ENCODE results near the gene BHLHA15. TPM values are rescaled to one million over a fixed set of nuclear protein-coding genes. Genes with fewer than 3 reads are reported as not detected.
"Not testable (repeated sequence)": the region's sequence is repeated elsewhere in the genome, so short reads cannot be mapped to it uniquely, and the experiment has no call there.

Gene BHLHA15
- total RNA-seq, 1 donor, result 1.3 TPM

DNA sequence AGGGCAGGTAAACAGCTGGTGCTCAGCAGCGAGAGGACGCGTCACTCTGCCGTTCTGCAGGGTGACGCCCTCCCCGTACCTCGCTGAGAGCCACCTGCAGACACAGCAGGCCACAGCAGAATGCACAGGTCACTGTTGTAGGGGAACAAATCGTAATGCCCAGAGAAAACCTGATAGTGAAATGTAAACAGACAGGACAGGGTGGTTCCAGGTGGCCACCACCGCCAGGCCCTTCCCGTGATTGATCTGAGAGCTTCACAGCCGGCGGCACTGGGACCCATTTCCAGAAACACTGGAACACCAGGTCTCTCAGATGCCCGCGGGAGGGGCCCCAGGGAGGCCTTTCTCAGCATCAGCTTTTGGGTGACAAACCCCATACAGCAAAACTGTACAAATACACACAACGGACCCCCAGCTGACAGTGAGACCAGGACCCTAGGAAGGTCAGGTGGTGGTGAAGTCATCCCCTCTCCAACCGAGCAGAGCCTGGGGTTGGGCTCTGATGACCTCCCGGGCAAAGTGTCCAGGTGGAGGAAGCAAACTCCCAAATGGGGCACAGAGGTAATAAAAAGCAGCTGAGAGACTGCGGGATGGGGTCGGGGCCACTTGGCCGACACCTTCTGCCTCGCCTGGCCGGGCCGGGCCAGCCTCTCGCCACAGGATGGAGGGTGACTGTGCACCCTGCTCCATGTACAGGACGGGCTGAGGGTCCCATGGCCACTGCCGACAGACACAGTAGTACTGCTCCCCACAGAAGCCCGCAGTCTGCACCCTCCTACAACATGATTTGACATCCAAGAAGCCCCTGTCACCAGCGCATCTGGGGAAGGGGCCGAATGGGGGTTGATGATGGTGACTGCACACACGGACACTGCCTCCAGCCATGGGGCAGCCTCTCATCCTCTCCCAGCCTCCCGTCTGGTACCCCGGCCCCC is 4.6 kb downstream of the BHLHA15 start:
- TF ChIP-seq, protein P1, sequence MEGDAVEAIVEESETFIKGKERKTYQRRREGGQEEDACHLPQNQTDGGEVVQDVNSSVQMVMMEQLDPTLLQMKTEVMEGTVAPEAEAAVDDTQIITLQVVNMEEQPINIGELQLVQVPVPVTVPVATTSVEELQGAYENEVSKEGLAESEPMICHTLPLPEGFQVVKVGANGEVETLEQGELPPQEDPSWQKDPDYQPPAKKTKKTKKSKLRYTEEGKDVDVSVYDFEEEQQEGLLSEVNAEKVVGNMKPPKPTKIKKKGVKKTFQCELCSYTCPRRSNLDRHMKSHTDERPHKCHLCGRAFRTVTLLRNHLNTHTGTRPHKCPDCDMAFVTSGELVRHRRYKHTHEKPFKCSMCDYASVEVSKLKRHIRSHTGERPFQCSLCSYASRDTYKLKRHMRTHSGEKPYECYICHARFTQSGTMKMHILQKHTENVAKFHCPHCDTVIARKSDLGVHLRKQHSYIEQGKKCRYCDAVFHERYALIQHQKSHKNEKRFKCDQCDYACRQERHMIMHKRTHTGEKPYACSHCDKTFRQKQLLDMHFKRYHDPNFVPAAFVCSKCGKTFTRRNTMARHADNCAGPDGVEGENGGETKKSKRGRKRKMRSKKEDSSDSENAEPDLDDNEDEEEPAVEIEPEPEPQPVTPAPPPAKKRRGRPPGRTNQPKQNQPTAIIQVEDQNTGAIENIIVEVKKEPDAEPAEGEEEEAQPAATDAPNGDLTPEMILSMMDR (IDR thresholded peaks at IDR 0.05; ENCODE audit: insufficient read depth, low read depth, low read length), result no peak
- DNase-seq (ENCODE audit: low read depth), result no peak
- no peak overlapping the region for H3K4me3 ChIP-seq (ENCODE audit: low read depth, low read length)

DNA sequence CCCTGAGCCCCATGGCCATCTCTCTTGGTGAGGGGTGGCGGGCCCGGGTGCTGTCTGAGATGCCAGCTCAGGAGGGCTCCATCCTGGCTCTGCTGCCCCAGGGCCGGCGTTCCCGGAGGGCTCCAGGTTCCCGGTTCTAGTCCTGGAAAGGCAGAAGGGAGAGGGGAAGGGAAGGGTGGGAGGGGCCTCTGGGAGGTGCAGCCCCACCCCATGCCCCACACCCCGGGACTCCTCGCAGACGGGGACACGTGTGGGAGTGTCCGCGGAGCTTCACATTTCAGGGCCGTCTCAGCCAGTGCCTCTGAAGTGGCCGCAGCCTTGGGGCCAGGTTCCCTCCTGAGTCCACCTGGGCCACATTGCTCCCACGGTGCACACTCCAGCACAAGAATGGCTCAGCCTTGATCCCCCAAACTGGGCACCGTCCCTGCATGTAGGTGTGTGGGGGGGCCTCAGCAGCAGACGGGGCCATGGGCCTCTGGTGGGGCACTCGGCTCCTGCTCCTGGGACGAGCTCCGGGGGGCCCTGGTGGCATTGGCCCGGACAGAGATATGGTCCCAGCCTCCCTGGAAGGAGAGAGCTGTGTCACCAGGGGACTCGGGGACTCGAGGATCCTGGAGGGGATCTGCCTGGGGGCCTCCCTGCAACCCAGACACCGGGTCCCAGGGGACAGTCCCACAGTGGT is 5.8 kb downstream of the BHLHA15 start:
- TF ChIP-seq, protein P1 (IDR thresholded peaks at IDR 0.05; ENCODE audit: insufficient read depth, low read depth, low read length), result no peak
- DNase-seq (ENCODE audit: low read depth), result no peak
- H3K4me3 ChIP-seq (ENCODE audit: low read depth, low read length), result no peak overlapping the region

DNA sequence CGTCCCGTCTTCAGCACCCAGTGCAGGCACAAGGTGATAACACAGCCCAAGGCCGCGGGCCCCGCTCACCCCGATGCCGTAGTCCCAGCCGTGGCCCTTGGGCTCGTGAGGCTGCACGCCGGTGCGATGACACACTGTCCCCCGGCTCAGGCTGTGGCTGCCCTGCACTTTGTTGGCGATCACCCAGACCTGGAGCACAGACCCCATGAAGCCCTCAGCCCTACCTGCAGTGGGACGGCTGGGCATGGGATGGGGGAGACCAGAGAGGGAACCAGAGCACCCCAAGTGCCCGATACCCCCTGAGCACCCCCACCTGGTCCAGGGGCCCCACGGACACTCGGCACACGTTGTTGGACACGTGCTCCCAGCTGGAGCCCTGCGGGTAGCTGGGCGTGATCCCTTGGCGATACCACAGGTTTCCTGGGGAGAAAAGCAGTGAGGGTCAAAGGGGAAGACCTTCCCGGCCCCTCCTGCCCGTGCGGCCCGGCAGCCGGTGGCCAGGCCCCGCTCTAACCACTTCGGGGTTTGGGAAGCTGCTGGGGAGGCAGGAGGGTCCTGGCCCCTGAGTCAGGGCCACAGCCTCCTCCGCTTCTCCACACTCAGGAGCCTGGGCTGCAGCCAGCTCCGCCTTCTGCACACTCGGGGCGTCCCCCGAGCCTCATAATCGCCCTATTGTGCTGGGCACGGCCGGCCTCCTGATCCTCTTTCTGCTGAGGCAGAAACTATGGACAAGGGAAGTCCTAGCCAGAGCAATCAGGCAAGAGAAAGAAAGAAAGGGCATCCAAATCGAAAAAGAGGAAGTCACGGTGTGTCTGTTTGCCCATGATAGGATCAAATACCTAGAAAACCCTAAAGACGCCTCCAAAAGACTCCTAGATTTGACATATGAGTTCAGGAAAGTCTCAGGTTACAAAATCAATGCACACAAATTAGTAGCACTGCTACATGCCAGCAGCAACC is 6.7 kb downstream of the BHLHA15 start:
- DNase-seq (ENCODE audit: low read depth), result no peak
- no peak overlapping the region for H3K4me3 ChIP-seq (ENCODE audit: low read depth, low read length)
- TF ChIP-seq, protein P1 (IDR thresholded peaks at IDR 0.05; ENCODE audit: insufficient read depth, low read depth, low read length), result no peak

DNA sequence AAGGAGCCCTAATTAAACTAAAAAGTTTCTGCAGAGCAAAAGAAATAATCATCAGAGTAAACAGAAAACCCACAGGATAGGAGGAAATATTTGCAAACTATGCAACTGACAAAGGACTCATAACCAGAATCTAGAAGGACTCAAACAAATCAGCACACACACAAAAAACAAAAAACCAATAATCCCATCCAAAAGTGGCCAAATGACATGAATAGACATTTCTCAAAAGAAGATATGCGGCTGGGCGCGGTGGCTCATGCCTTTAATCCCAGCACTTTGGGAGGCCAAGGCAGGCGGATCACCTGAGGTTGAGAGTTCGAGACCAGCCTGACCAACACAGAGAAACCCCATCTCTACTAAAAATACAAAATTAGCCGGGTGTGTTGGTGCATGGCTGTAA is 8.1 kb downstream of the BHLHA15 start:
- not testable (repeated sequence) for DNase-seq (ENCODE audit: low read depth); H3K4me3 ChIP-seq (ENCODE audit: low read depth, low read length)

DNA sequence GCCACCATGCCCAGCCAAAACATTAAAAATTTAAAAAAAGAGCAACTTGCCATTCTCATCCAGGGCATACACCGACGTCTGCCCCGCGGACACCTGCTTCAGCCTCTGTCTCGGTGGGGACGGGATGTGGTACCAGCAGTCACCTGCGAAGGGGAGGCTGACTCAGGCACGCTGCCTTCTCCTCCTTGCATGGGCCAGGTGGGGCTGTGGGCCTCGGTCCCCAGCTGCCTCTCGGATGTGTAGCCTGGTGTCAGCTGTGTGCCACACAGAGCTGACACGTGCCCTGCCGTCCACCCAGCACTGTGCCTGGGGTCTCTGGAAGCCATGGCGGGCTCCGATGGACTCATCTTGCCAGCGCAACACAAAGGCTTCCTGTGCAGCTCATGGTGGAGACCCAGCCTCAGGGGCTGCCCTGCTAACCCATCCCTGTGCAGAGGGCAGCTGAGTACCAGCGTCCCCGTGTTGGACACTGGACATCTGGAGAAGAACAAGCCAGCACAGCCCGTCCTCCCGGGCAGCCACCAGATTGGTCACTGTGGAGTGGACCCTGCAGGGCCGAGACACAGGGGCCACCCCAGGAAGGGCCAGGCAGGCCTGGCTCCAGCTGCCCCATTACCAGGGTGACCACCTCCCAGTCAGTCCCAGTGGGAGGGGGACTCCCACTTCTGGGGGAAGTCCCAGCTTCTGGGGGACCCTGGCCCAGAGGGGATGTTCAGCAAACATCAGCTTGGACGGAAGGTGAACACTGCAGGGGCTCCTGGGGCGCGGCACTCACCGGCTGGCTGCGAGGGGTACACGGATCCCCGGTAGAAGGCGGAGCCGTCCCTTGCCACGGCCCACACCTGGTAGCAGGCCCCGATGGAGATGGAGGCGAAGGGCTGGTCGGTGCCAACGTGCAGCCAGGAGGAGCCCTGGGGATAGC is 10.6 kb downstream of the BHLHA15 start:
- TF ChIP-seq, protein P1 (IDR thresholded peaks at IDR 0.05; ENCODE audit: insufficient read depth, low read depth, low read length), result no peak
- no peak for DNase-seq (ENCODE audit: low read depth)
- H3K4me3 ChIP-seq (ENCODE audit: low read depth, low read length), result no peak overlapping the region

DNA sequence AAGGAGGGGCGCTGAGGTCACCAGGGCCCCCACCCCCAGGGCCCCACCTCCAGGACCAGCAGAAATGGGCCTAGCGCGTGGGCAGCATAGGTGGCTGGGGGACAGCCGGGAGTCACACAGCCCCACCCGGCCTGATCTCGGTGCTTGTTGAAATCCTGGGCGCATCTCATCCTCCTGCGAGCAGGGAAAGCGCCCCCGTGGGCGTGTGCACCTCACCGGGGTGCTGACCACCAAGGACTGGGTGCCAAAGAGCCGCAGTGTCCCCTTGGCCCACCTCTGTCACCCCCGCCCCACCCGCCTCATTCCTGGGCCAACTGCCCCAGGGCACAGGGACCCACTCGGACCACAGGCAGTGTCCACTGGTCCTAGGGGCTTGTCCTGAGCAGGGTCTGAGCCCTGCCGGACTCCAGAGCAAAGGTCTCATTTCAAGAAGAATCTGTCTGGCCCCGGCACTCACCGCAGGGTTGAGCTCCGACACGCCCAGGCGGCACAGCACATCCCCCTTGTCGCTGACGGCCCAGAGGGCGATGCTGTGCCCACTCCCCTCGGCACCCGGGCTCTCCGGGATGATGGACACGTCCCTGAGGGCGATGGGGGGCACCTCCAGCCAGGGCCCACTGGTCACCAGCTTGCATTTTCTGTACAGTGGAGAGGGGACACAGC is 11.4 kb downstream of the BHLHA15 start:
- TF ChIP-seq, protein P1 (IDR thresholded peaks at IDR 0.05; ENCODE audit: insufficient read depth, low read depth, low read length), result no peak
- no peak overlapping the region for H3K4me3 ChIP-seq (ENCODE audit: low read depth, low read length)
- DNase-seq (ENCODE audit: low read depth), result no peak

All from fibroblast of villous mesenchyme (primary cell).